ENCODE data around the gene TRABD2A. TPM values are rescaled to one million over a fixed set of nuclear protein-coding genes. Genes with fewer than 3 reads are reported as not detected.

The TRABD2A gene
- total RNA-seq, 5 donors from 2014 or later (not counting 1 experiment from before 2014, with no cell fraction given) = 77.3 to 219 (median 106) TPM

- H3K36me3 ChIP-seq (ENCODE audit: control insufficient read depth in 2 of 2, extremely low read depth in 1 of 2, insufficient read depth in 1 of 2, low read length in 1 of 2) = no peaks in the 10 kb centered on the region
- POLR2A ChIA-PET = interaction anchor here in 1 of 2 donors (1.1 kb wide), 1 partner anchor 385 kb away, joined by 3 read pairs; the partner anchor contains the start of gene DNAH6
- DNase-seq = no peak
Measured at GRCh38 chr2:84900971-84901370, 20.1 kb upstream of the TRABD2A start.

GRCh38 chr2:84899304-84900204, 18.7 kb upstream of the TRABD2A start:
- DNase-seq (no peak), ATAC-seq (replicated peaks in 1 of 4) (no peak)
- H3K4me3 Mint-ChIP-seq = no peak overlapping the region
- H3K27ac Mint-ChIP-seq = peak overlapping the region; percentile 97 to 99
- Histone ChIP-seq H3K4me1 (ENCODE audit: control insufficient read depth in 1 of 2, extremely low read depth in 1 of 2, insufficient read depth in 2 of 2, low read length in 2 of 2) (peaks cover 24 to 45% of the 10 kb centered on the region in 2 experiments), H3K27ac (ENCODE audit: low read length) (peak overlapping the region; percentile 75), H3K9me3 (no peaks in the 10 kb centered on the region), H3K36me3 (ENCODE audit: control insufficient read depth in 2 of 2, extremely low read depth in 1 of 2, insufficient read depth in 1 of 2, low read length in 1 of 2) (no peaks in the 10 kb centered on the region), H3K4me3 (ENCODE audit: control insufficient read depth in 1 of 2, extremely low read depth in 1 of 2, low read length in 1 of 2) (no peak overlapping the region), H3K27me3 (replicated peaks in 1 of 2; ENCODE audit: control insufficient read depth in 2 of 2, extremely low read depth in 1 of 2, insufficient read depth in 2 of 2, low read length in 1 of 2) (no peaks in the 10 kb centered on the region)
- H3K36me3 Mint-ChIP-seq = no peaks in the 10 kb centered on the region
- WGBS (ENCODE audit: insufficient coverage) = 94% methylated on average over 4 of the region's 8 CpGs
- POLR2A ChIA-PET = interaction anchor here in 1 of 2 donors (1.1 kb wide), 1 partner anchor 116 kb away, joined by 3 read pairs; no protein-coding TSS in a partner anchor
- CTCF ChIA-PET = interaction anchor here (0.8 to 1.4 kb wide), 4 partner anchors 10 to 26 kb away, joined by 3 to 13 read pairs (median 4); no protein-coding TSS in a partner anchor
- no peaks in the 10 kb centered on the region for H3K9me3 Mint-ChIP-seq
- peaks cover 56 to 82% (median 74%) of the 10 kb centered on the region in 3 donors for H3K4me1 Mint-ChIP-seq
- no peaks in the 10 kb centered on the region for H3K27me3 Mint-ChIP-seq

More at GRCh38 chr2:84900971-84901370, 20.1 kb upstream of the TRABD2A start:
- H3K27me3 Mint-ChIP-seq = no peaks in the 10 kb centered on the region
- H3K4me3 Mint-ChIP-seq = no peak overlapping the region
- WGBS (ENCODE audit: insufficient coverage) = no CpG with 5 or more reads among the region's 1 CpG
- Histone ChIP-seq H3K4me1 (ENCODE audit: control insufficient read depth in 1 of 2, extremely low read depth in 1 of 2, insufficient read depth in 2 of 2, low read length in 2 of 2) (peaks cover 19 to 34% of the 10 kb centered on the region in 2 experiments), H3K27ac (ENCODE audit: low read length) (no peak overlapping the region), H3K27me3 (replicated peaks in 1 of 2; ENCODE audit: control insufficient read depth in 2 of 2, extremely low read depth in 1 of 2, insufficient read depth in 2 of 2, low read length in 1 of 2) (no peaks in the 10 kb centered on the region), H3K9me3 (no peaks in the 10 kb centered on the region), H3K4me3 (ENCODE audit: control insufficient read depth in 1 of 2, extremely low read depth in 1 of 2, low read length in 1 of 2) (no peak overlapping the region)
- no peaks in the 10 kb centered on the region for H3K9me3 Mint-ChIP-seq
- CTCF ChIA-PET = no interaction called here
- no peak for ATAC-seq (replicated peaks in 1 of 4)
- H3K4me1 Mint-ChIP-seq = peaks cover 45 to 70% (median 65%) of the 10 kb centered on the region in 3 donors
- H3K27ac Mint-ChIP-seq = peak overlapping the region; percentile 97 to 99
- H3K36me3 Mint-ChIP-seq = peaks cover 1% of the 10 kb centered on the region

- H3K4me1 Mint-ChIP-seq = peaks cover 53 to 77% (median 71%) of the 10 kb centered on the region in 3 donors
- Histone ChIP-seq H3K4me3 (ENCODE audit: control insufficient read depth in 1 of 2, extremely low read depth in 1 of 2, low read length in 1 of 2) (no peak overlapping the region), H3K27ac (ENCODE audit: low read length) (peak overlapping the region; percentile 75), H3K9me3 (no peaks in the 10 kb centered on the region), H3K27me3 (replicated peaks in 1 of 2; ENCODE audit: control insufficient read depth in 2 of 2, extremely low read depth in 1 of 2, insufficient read depth in 2 of 2, low read length in 1 of 2) (no peaks in the 10 kb centered on the region), H3K36me3 (ENCODE audit: control insufficient read depth in 2 of 2, extremely low read depth in 1 of 2, insufficient read depth in 1 of 2, low read length in 1 of 2) (no peaks in the 10 kb centered on the region), H3K4me1 (ENCODE audit: control insufficient read depth in 1 of 2, extremely low read depth in 1 of 2, insufficient read depth in 2 of 2, low read length in 2 of 2) (peaks cover 30 to 44% of the 10 kb centered on the region in 2 experiments)
- ChIA-PET CTCF (interaction anchor here (0.6 to 1.8 kb wide), 5 partner anchors 8 to 35 kb away, joined by 4 to 13 read pairs (median 5); no protein-coding TSS in a partner anchor), POLR2A (interaction anchor here in 1 of 2 donors (0.6 to 0.9 kb wide), 2 partner anchors 8 to 73 kb away, joined by 3 read pairs; partner anchors contain the start of gene KCMF1)
- peak overlapping the region; percentile 97 to 99 for H3K27ac Mint-ChIP-seq
- ATAC-seq (replicated peaks in 1 of 4) (no peak), DNase-seq (no peak)
- H3K9me3 Mint-ChIP-seq = no peaks in the 10 kb centered on the region
- no peak overlapping the region for H3K4me3 Mint-ChIP-seq
- no peaks in the 10 kb centered on the region for H3K27me3 Mint-ChIP-seq
- no peaks in the 10 kb centered on the region for H3K36me3 Mint-ChIP-seq
- WGBS (ENCODE audit: insufficient coverage) = no CpG with 5 or more reads among the region's 1 CpG
Measured at GRCh38 chr2:84897773-84898172, 16.9 kb upstream of the TRABD2A start.

GRCh38 chr2:84896567-84896966, 15.7 kb upstream of the TRABD2A start:
- CTCF ChIA-PET = no interaction called here
- no peak overlapping the region for H3K27ac ChIP-seq (ENCODE audit: low read length)

GRCh38 chr2:84894758-84895520, 14.1 kb upstream of the TRABD2A start:
- no peaks in the 10 kb centered on the region for H3K9me3 ChIP-seq
- peaks cover 30 to 48% of the 10 kb centered on the region in 2 experiments for H3K4me1 ChIP-seq (ENCODE audit: control insufficient read depth in 1 of 2, extremely low read depth in 1 of 2, insufficient read depth in 2 of 2, low read length in 2 of 2)
- H3K27ac ChIP-seq (ENCODE audit: low read length) = peak overlapping the region; percentile 82
- Mint-ChIP-seq H3K27ac (peak overlapping the region; percentile 96 to 97), H3K4me1 (peaks cover 53 to 72% (median 57%) of the 10 kb centered on the region in 3 donors), H3K9me3 (no peaks in the 10 kb centered on the region), H3K27me3 (no peaks in the 10 kb centered on the region), H3K36me3 (no peaks in the 10 kb centered on the region), H3K4me3 (peak overlapping the region; percentile 59 to 64 (median 61))
- H3K27me3 ChIP-seq (replicated peaks in 1 of 2; ENCODE audit: control insufficient read depth in 2 of 2, extremely low read depth in 1 of 2, insufficient read depth in 2 of 2, low read length in 1 of 2) = no peaks in the 10 kb centered on the region
- CTCF ChIA-PET = interaction anchor here (0.6 to 1.5 kb wide), 4 partner anchors 13 to 381 kb away, joined by 3 to 4 read pairs (median 4); no protein-coding TSS in a partner anchor
- no peaks in the 10 kb centered on the region for H3K36me3 ChIP-seq (ENCODE audit: control insufficient read depth in 2 of 2, extremely low read depth in 1 of 2, insufficient read depth in 1 of 2, low read length in 1 of 2)
- POLR2A ChIA-PET = interaction anchor here in 1 of 2 donors (0.8 kb wide), 1 partner anchor 11 kb away, joined by 3 read pairs; no protein-coding TSS in a partner anchor
- ATAC-seq (replicated peaks in 1 of 4) (peak; percentile 71 to 78 (median 76)), DNase-seq (peak in 7 of 35 experiments; percentile 8 to 67 (median 21))
- peak overlapping the region; percentile 3 to 7 for H3K4me3 ChIP-seq (ENCODE audit: control insufficient read depth in 1 of 2, extremely low read depth in 1 of 2, low read length in 1 of 2)
- WGBS (ENCODE audit: insufficient coverage) = 78% methylated on average over 1 of the region's 7 CpGs

More at GRCh38 chr2:84896567-84896966, 15.7 kb upstream of the TRABD2A start:
- DNase-seq (no peak), ATAC-seq (replicated peaks in 1 of 4) (no peak)
- POLR2A ChIA-PET = no interaction called here
- H3K9me3 ChIP-seq = no peaks in the 10 kb centered on the region
- Mint-ChIP-seq H3K27ac (peak overlapping the region; percentile 23 to 67), H3K4me1 (peaks cover 53 to 73% (median 66%) of the 10 kb centered on the region in 3 donors), H3K9me3 (no peaks in the 10 kb centered on the region), H3K27me3 (no peaks in the 10 kb centered on the region), H3K36me3 (no peaks in the 10 kb centered on the region), H3K4me3 (no peak overlapping the region)
- peaks cover 30 to 44% of the 10 kb centered on the region in 2 experiments for H3K4me1 ChIP-seq (ENCODE audit: control insufficient read depth in 1 of 2, extremely low read depth in 1 of 2, insufficient read depth in 2 of 2, low read length in 2 of 2)
- no peaks in the 10 kb centered on the region for H3K36me3 ChIP-seq (ENCODE audit: control insufficient read depth in 2 of 2, extremely low read depth in 1 of 2, insufficient read depth in 1 of 2, low read length in 1 of 2)
- no peaks in the 10 kb centered on the region for H3K27me3 ChIP-seq (replicated peaks in 1 of 2; ENCODE audit: control insufficient read depth in 2 of 2, extremely low read depth in 1 of 2, insufficient read depth in 2 of 2, low read length in 1 of 2)
- no peak overlapping the region for H3K4me3 ChIP-seq (ENCODE audit: control insufficient read depth in 1 of 2, extremely low read depth in 1 of 2, low read length in 1 of 2)
- WGBS (ENCODE audit: insufficient coverage) = 80% methylated on average over 1 of the region's 2 CpGs

All from T-cell (primary cell).